GM12891 (cell line): ENCODE measurements around the gene DGKI.

Source experiments
- PAX5 ChIP-seq: IDR thresholded peaks from 2 replicates; pipeline ENCODE4 v1.6.1; 2011; ENCODE audit warnings: low read length, moderate library complexity, mild to moderate bottlenecking; ENCODE audit not compliant: insufficient read depth, severe bottlenecking
- POLR2A ChIP-seq: IDR thresholded peaks from 2 replicates; pipeline ENCODE4 v1.6.1; 2011; ENCODE audit warnings: low read depth, low read length, control low read depth
- POLR2AphosphoS5 ChIP-seq: IDR thresholded peaks from 2 replicates; pipeline ENCODE4 v1.6.1; 2011; ENCODE audit warnings: low read depth, low read length, control low read depth
- POU2F2 ChIP-seq: IDR thresholded peaks from 2 replicates; pipeline ENCODE4 v1.6.1; 2011; ENCODE audit warnings: low read depth, mild to moderate bottlenecking, control low read depth, low read length, moderate library complexity
- SPI1 ChIP-seq: IDR thresholded peaks from 2 replicates; pipeline ENCODE4 v1.6.1; 2011; ENCODE audit warnings: low read depth, low read length, control low read depth
- TAF1 ChIP-seq: IDR thresholded peaks from 2 replicates; pipeline ENCODE4 v1.6.1; 2011; ENCODE audit warnings: low read depth, low read length, control low read depth

GRCh38 chr7:137731436-137731835, 115.3 kb downstream of the DGKI start:
- TF ChIP-seq TAF1 = no peak
- no peak for TF ChIP-seq POLR2A
- no peak for TF ChIP-seq SPI1
- no peak for TF ChIP-seq POU2F2
- TF ChIP-seq POLR2AphosphoS5 = no peak
- TF ChIP-seq PAX5 = no peak
